ENCODE data around the gene CHERP.

DNA sequence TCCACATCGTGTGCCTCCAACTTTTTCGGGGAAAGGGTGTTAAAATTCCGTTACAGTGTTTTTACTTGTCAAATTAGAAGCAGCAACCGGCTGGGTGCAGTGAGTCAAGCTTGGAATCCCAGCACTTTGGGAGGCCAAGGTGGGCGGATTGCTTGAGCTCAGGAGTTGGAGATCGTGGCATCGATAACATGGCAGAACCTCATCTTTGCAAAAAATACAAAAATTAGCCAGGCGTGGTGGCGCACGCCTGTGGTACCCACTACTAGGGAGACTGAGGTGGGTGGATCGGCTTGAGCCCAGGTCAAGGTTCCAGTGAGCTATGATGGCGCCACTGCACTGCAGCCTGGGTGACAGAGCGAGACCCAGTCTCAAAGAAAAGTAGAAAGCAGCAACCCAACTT lies 31.1 kb upstream of the CHERP start:
- TF ChIP-seq, protein P1, sequence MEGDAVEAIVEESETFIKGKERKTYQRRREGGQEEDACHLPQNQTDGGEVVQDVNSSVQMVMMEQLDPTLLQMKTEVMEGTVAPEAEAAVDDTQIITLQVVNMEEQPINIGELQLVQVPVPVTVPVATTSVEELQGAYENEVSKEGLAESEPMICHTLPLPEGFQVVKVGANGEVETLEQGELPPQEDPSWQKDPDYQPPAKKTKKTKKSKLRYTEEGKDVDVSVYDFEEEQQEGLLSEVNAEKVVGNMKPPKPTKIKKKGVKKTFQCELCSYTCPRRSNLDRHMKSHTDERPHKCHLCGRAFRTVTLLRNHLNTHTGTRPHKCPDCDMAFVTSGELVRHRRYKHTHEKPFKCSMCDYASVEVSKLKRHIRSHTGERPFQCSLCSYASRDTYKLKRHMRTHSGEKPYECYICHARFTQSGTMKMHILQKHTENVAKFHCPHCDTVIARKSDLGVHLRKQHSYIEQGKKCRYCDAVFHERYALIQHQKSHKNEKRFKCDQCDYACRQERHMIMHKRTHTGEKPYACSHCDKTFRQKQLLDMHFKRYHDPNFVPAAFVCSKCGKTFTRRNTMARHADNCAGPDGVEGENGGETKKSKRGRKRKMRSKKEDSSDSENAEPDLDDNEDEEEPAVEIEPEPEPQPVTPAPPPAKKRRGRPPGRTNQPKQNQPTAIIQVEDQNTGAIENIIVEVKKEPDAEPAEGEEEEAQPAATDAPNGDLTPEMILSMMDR (IDR thresholded peaks at IDR 0.05; ENCODE audit: poor library complexity) = no peak
- no peak for TF ChIP-seq EZH2 (IDR thresholded peaks at IDR 0.05; ENCODE audit: borderline replicate concordance)

Measured in hepatocyte (in vitro differentiated cells).